Activated T-cell treated with anti-CD3 and anti-CD28 coated beads for 4 hours (primary cell): ENCODE data around the gene AHNAK.
"Not testable (repeated sequence)": the region's sequence is repeated elsewhere in the genome, so short reads cannot be mapped to it uniquely, and the experiment has no call there.

Experiments used
- DNase-seq: peaks from one replicate; pipeline ENCODE4 v3.0.0-alpha.2; 2020

AHNAK gene

GRCh38 chr11:62400281-62400680 lies 146.3 kb downstream of the AHNAK start:
- DNase-seq: no peak

- DNase-seq: no peak
Observed at GRCh38 chr11:62399878-62400266, 146.7 kb downstream of the AHNAK start.

GRCh38 chr11:62399172-62399877 lies 147.3 kb downstream of the AHNAK start:
- DNase-seq: no peak

- no peak for DNase-seq
Observed at GRCh38 chr11:62398011-62398994, 148.3 kb downstream of the AHNAK start.

GRCh38 chr11:62395885-62396551 lies 150.6 kb downstream of the AHNAK start:
- no peak for DNase-seq

- DNase-seq: peak; percentile 40
Observed at GRCh38 chr11:62394825-62395538, 151.6 kb downstream of the AHNAK start.

- no peak for DNase-seq
Observed at GRCh38 chr11:62393735-62394134, 152.9 kb downstream of the AHNAK start.

- no peak for DNase-seq
Observed at GRCh38 chr11:62393061-62393611, 153.5 kb downstream of the AHNAK start.

GRCh38 chr11:62392506-62392905 lies 154.1 kb downstream of the AHNAK start:
- no peak for DNase-seq

- no peak for DNase-seq
Observed at GRCh38 chr11:62391642-62392425, 154.8 kb downstream of the AHNAK start.

- no peak for DNase-seq
Observed at GRCh38 chr11:62390722-62391121, 155.9 kb downstream of the AHNAK start.

- DNase-seq: no peak
Observed at GRCh38 chr11:62390237-62390636, 156.4 kb downstream of the AHNAK start.

- no peak for DNase-seq
Observed at GRCh38 chr11:62388999-62389398, 157.6 kb downstream of the AHNAK start.

- DNase-seq: no peak
Observed at GRCh38 chr11:62387381-62387780, 159.2 kb downstream of the AHNAK start.

GRCh38 chr11:62386083-62386482 lies 160.5 kb downstream of the AHNAK start:
- DNase-seq: not testable (repeated sequence)

GRCh38 chr11:62383822-62384221 lies 162.8 kb downstream of the AHNAK start:
- no peak for DNase-seq
